ENCODE data around the gene DNAH14. TPM values are rescaled to one million over a fixed set of nuclear protein-coding genes. Genes with fewer than 3 reads are reported as not detected.

DNAH14 gene
- total and polyA plus RNA-seq, 2 donors (not counting 1 experiment from before 2014, with no cell fraction given) = not detected

DNA sequence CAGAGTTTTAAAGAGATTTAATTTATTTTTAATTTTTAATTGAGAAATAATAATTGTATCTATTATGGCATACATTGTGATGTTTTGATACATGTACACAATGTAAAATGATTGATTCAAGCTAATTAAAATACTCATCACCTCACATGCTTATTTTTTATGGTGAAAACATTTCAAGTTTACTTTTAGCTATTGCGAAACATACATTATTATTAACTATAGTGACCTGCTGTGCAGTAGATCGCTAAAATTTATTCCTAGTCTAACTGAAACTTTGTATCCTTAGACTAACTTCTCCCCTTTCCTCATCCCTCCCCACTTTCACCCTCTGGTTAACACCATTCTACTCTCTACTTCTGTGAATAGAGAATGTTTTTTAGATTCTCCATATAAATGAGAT lies 191.6 kb downstream of the DNAH14 start:
- H3K9ac ChIP-seq (ENCODE audit: low read length) = no peak overlapping the region
- no peak for DNase-seq
- ChIA-PET CTCF (no interaction called here), POLR2A (no interaction called here)
- no peak for ATAC-seq (ENCODE audit: low read depth)
- H3K27ac ChIP-seq (ENCODE audit: low read length in 2 of 2) = no peak overlapping the region
- H3K27me3 Mint-ChIP-seq = no peaks in the 10 kb centered on the region
- H3K9me3 Mint-ChIP-seq (ENCODE audit: insufficient read depth) = no peaks in the 10 kb centered on the region
- H4K20me1 ChIP-seq (ENCODE audit: control insufficient read depth, insufficient read depth, low read length, poor library complexity, severe bottlenecking) = no peaks in the 10 kb centered on the region
- no peaks in the 10 kb centered on the region for H3K79me2 ChIP-seq (ENCODE audit: control insufficient read depth, insufficient read depth, low read length)
- H3K4me1 Mint-ChIP-seq = no peaks in the 10 kb centered on the region
- intact Hi-C loops (cut with micrococcal nuclease) = no loop called here
- H3K9me3 ChIP-seq (ENCODE audit: control extremely low read depth in 1 of 3, control insufficient read depth in 2 of 3, insufficient read depth in 1 of 3, low read length in 2 of 3) = no peaks in the 10 kb centered on the region
- no peak for TF ChIP-seq EZH2 (IDR thresholded peaks at IDR 0.05; ENCODE audit: borderline replicate concordance, insufficient read depth, low read depth, low read length, poor library complexity, severe bottlenecking)
- TF ChIP-seq, protein P1, sequence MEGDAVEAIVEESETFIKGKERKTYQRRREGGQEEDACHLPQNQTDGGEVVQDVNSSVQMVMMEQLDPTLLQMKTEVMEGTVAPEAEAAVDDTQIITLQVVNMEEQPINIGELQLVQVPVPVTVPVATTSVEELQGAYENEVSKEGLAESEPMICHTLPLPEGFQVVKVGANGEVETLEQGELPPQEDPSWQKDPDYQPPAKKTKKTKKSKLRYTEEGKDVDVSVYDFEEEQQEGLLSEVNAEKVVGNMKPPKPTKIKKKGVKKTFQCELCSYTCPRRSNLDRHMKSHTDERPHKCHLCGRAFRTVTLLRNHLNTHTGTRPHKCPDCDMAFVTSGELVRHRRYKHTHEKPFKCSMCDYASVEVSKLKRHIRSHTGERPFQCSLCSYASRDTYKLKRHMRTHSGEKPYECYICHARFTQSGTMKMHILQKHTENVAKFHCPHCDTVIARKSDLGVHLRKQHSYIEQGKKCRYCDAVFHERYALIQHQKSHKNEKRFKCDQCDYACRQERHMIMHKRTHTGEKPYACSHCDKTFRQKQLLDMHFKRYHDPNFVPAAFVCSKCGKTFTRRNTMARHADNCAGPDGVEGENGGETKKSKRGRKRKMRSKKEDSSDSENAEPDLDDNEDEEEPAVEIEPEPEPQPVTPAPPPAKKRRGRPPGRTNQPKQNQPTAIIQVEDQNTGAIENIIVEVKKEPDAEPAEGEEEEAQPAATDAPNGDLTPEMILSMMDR (IDR thresholded peaks at IDR 0.05) = no peak
- H3K27ac Mint-ChIP-seq = no peak overlapping the region
- no peaks in the 10 kb centered on the region for H3K27me3 ChIP-seq (replicated peaks in 1 of 4; ENCODE audit: control extremely low read depth in 1 of 4, control insufficient read depth in 3 of 4, insufficient read depth in 4 of 4, low read length in 3 of 4)
- WGBS (ENCODE audit: insufficient coverage) = no CpG with 5 or more reads among the region's 2 CpGs
- no peak overlapping the region for H3K4me2 ChIP-seq (replicated peaks; ENCODE audit: low read depth, low read length, poor library complexity, severe bottlenecking)
- no peak overlapping the region for H3K4me3 Mint-ChIP-seq
- no peak overlapping the region for H3K4me3 ChIP-seq (ENCODE audit: control extremely low read depth in 1 of 5, extremely low read depth in 1 of 5, insufficient read depth in 1 of 5, low read depth in 2 of 5, low read length in 4 of 5)
- no peaks in the 10 kb centered on the region for H3K36me3 ChIP-seq (replicated peaks in 1 of 2; ENCODE audit: control extremely low read depth in 1 of 2, control insufficient read depth in 1 of 2, extremely low read depth in 1 of 2, insufficient read depth in 2 of 2, low read length in 1 of 2)
- H3K4me1 ChIP-seq (ENCODE audit: control insufficient read depth in 2 of 2, insufficient read depth in 2 of 2, low read length in 2 of 2) = no peaks in the 10 kb centered on the region
- no peak overlapping the region for H2AFZ ChIP-seq (ENCODE audit: insufficient read depth, low read depth, low read length, poor library complexity, severe bottlenecking)

DNA sequence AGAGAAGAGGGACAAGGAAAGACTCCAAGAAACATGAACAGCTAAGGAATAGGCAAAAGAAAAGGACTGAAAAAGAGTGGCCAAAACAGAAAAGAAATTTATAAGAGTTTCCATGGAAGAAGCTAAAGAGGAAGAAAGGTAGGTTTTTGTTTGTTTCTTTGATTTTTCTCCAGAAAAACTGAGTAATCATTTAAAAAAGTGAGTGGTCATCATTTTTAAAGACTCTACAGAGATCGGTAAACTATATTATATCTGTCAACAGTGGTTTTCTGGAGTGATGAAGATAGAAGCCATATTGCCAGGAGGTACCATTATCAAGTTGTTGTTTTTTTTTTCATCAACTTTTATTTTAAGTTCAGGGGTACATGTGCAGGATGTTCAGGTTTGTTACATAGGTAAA lies 202.4 kb downstream of the DNAH14 start:
- Mint-ChIP-seq H3K4me1 (no peaks in the 10 kb centered on the region), H3K4me3 (no peak overlapping the region), H3K27me3 (no peaks in the 10 kb centered on the region), H3K9me3 (ENCODE audit: insufficient read depth) (peaks cover 11% of the 10 kb centered on the region), H3K27ac (no peak overlapping the region)
- WGBS (ENCODE audit: insufficient coverage) = no CpG with 5 or more reads among the region's 1 CpG
- H4K20me1 ChIP-seq (ENCODE audit: control insufficient read depth, insufficient read depth, low read length, poor library complexity, severe bottlenecking) = no peaks in the 10 kb centered on the region
- H2AFZ ChIP-seq (ENCODE audit: insufficient read depth, low read depth, low read length, poor library complexity, severe bottlenecking) = no peak overlapping the region
- ATAC-seq (ENCODE audit: low read depth) (no peak), DNase-seq (no peak)
- ChIA-PET CTCF (no interaction called here), POLR2A (no interaction called here)
- no peaks in the 10 kb centered on the region for H3K79me2 ChIP-seq (ENCODE audit: control insufficient read depth, insufficient read depth, low read length)
- peaks cover 0 to 1% (median 0%) of the 10 kb centered on the region in 3 donors for H3K9me3 ChIP-seq (ENCODE audit: control extremely low read depth in 1 of 3, control insufficient read depth in 2 of 3, insufficient read depth in 1 of 3, low read length in 2 of 3)
- no peak for TF ChIP-seq EZH2 (IDR thresholded peaks at IDR 0.05; ENCODE audit: borderline replicate concordance, insufficient read depth, low read depth, low read length, poor library complexity, severe bottlenecking)
- TF ChIP-seq, protein P1 (IDR thresholded peaks at IDR 0.05) = no peak
- H3K36me3 ChIP-seq (replicated peaks in 1 of 2; ENCODE audit: control extremely low read depth in 1 of 2, control insufficient read depth in 1 of 2, extremely low read depth in 1 of 2, insufficient read depth in 2 of 2, low read length in 1 of 2) = no peaks in the 10 kb centered on the region
- no peak overlapping the region for H3K4me3 ChIP-seq (ENCODE audit: control extremely low read depth in 1 of 5, extremely low read depth in 1 of 5, insufficient read depth in 1 of 5, low read depth in 2 of 5, low read length in 4 of 5)
- no peak overlapping the region for H3K9ac ChIP-seq (ENCODE audit: low read length)
- H3K27ac ChIP-seq (ENCODE audit: low read length in 2 of 2) = no peak overlapping the region
- H3K4me2 ChIP-seq (replicated peaks; ENCODE audit: low read depth, low read length, poor library complexity, severe bottlenecking) = no peak overlapping the region
- intact Hi-C loops (cut with micrococcal nuclease) = no loop called here
- H3K4me1 ChIP-seq (ENCODE audit: control insufficient read depth in 2 of 2, insufficient read depth in 2 of 2, low read length in 2 of 2) = no peaks in the 10 kb centered on the region
- no peaks in the 10 kb centered on the region for H3K27me3 ChIP-seq (replicated peaks in 1 of 4; ENCODE audit: control extremely low read depth in 1 of 4, control insufficient read depth in 3 of 4, insufficient read depth in 4 of 4, low read length in 3 of 4)

Measured in B cell (primary cell).